ENCODE data around the gene ZBTB7B. TPM values are rescaled to one million over a fixed set of nuclear protein-coding genes. Genes with fewer than 3 reads are reported as not detected.

The ZBTB7B gene
- total and polyA plus RNA-seq, 9 of the 15 experiments (the other 6 are each of a cell fraction or from before 2014, with no cell fraction given): 0.04 to 46.5 (median 15.2) TPM

GRCh38 chr1:154982897-154983648 is 19.5 kb upstream of the ZBTB7B start, which contains the start of gene FLAD1 (continued):
- TF ChIP-seq PKNOX1 (IDR thresholded peaks at IDR 0.05): peak; percentile 100
- TF ChIP-seq CEBPB (tag; IDR thresholded peaks at IDR 0.05): no peak
- peak; percentile 83 for TF ChIP-seq ELF2 (CRISPR knock-in tag; IDR thresholded peaks at IDR 0.05)
- TF ChIP-seq KAT7 (CRISPR knock-in tag; IDR thresholded peaks at IDR 0.05; ENCODE audit: borderline replicate concordance): no peak
- TF ChIP-seq SIRT6 (IDR thresholded peaks at IDR 0.05; ENCODE audit: low read depth, low read length): no peak
- peak; percentile 99 for TF ChIP-seq MBD2 (IDR thresholded peaks at IDR 0.05; ENCODE audit: borderline replicate concordance, low read depth)
- TF ChIP-seq ZNF318 (IDR thresholded peaks at IDR 0.05; ENCODE audit: borderline replicate concordance in 1 of 2, low read depth in 1 of 2): peak in 1 of 2 experiments; percentile 37; a peak in 1 of 4 replicates
- peak; percentile 59; the same call in 1 of the 2 replicates for TF ChIP-seq ZBTB9 (CRISPR knock-in tag; IDR thresholded peaks at IDR 0.05)
- peak; percentile 92 for TF ChIP-seq CHD2 (IDR thresholded peaks at IDR 0.05; ENCODE audit: low read depth, low read length)
- no peak for TF ChIP-seq ZKSCAN3 (CRISPR knock-in tag; IDR thresholded peaks at IDR 0.05)
- TF ChIP-seq SMAD2 (IDR thresholded peaks at IDR 0.05; ENCODE audit: low read depth, low read length): no peak
- no peak for TF ChIP-seq EP300 (IDR thresholded peaks at IDR 0.05; ENCODE audit: low read length)
- TF ChIP-seq SP1 (CRISPR knock-in tag; IDR thresholded peaks at IDR 0.05): peak; percentile 88
- no peak for TF ChIP-seq IRF9 (tag; IDR thresholded peaks at IDR 0.05)
- TF ChIP-seq HDGF (IDR thresholded peaks at IDR 0.05): no peak
- TF ChIP-seq TCFL5 (CRISPR knock-in tag; conservative IDR thresholded peaks at IDR 0.05): no peak
- TF ChIP-seq HDAC2 (IDR thresholded peaks at IDR 0.05): peak; percentile 87
- no peak for TF ChIP-seq ZNF696 (CRISPR knock-in tag; conservative IDR thresholded peaks at IDR 0.05)

All from K562 (cell line).